GM19397 (cell line): Measurements from ENCODE around the gene CD82.

Experiments used
- ATAC-seq: cut with Tn5 transposase; IDR thresholded peaks from one replicate; pipeline ENCODE4 v1.9.1; 2021; ENCODE audit warnings: mild to moderate bottlenecking, moderate library complexity; ENCODE audit not compliant: unreplicated experiment

The CD82 gene

DNA sequence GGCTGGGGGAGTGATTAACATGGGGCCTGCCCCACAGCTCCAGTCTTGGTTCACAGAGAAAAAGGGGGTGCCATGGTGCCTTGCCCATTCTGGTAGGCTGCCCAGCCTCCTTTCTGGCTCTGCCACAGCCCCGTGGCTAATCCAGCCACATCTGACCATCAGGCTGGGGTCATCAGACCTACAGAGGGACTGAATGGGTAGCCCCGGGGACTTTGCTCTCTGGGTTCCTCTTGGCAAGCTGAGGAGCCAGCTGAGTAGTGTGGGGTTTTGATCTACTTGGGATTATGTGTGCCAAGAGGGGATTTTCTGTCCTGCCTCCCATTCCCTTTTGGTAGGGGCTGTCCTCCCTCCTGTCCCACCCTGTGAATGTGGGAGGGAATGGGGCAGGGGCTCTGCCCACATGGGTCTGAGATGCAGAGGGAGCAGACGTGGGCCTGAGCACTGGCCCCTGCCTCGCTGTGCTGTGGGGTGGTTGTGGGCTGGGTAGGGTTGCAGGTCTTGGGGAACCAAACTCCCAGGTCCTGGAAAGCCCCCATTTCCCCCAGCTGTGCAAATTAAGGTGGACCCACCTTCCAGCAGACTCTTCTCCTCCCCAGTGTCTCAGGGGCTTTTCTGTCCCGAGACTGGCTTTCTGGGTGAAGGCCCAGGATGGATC, 32.0 kb downstream of the CD82 start:
- no peak for ATAC-seq

DNA sequence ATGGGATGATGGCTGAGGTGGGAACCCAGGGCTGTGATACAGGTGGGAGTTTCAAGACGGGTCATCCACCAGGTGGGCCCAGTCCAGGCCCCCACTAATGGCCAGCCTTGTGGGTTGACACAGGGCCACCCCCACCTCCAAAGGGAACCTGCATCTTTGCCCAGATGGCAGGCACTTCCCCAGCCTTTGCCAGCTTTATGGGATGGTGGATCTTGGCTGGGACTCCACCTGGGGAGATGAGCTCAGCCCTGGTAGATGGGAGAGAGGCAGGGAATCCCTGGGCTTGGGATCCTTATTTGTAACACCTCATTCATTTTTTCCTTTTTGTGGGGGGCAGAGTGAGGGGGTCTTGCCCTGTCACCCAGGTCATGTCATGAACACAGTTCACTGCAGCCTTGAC, 33.4 kb downstream of the CD82 start:
- ATAC-seq = no peak

DNA sequence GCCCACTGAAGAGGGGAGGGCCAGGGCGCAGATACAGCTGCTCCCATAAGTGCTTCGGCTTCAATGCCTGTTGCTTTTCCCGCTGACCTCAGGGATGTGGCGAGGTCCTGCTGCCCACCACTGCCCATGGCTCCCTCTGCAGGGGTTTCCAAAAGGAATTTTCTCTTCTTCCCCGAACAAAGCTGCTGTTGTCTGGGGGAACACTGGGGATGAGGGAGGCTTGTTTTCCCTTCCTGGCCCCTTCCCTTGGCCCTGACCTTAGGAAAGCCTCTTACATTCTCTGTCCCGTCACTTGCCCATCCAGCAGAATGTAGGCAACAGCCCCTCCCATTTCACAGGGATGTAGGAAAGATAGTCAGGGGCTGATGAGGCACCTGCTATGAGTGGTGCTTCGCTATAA, 34.8 kb downstream of the CD82 start:
- no peak for ATAC-seq

DNA sequence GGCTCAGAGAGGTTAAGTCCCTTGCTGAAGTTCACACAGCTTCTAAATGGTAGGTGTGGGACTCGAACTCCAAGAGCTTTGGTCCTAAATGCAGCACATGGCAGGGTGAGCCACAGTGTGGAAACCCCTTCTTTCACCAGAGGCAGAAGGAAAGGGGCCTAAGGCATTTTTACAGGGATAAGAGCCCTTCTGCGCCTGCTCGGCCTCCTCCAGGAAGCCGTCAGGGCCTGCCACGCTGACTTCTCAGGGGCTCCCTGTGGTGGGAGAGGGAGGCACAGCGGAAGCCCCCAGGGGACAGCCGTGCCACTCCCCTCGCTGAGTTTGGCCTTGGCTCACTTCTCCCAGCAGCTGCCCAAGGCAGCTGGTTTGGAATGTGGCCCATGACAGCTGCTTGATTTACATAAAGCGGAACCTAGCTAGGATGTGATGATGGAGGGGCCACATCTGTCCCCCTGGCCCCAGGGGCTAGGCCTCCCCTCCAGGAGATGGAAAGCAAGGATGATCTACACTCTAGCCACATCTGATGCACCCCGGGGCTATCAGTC, 35.4 kb downstream of the CD82 start:
- peak; percentile 41 for ATAC-seq

DNA sequence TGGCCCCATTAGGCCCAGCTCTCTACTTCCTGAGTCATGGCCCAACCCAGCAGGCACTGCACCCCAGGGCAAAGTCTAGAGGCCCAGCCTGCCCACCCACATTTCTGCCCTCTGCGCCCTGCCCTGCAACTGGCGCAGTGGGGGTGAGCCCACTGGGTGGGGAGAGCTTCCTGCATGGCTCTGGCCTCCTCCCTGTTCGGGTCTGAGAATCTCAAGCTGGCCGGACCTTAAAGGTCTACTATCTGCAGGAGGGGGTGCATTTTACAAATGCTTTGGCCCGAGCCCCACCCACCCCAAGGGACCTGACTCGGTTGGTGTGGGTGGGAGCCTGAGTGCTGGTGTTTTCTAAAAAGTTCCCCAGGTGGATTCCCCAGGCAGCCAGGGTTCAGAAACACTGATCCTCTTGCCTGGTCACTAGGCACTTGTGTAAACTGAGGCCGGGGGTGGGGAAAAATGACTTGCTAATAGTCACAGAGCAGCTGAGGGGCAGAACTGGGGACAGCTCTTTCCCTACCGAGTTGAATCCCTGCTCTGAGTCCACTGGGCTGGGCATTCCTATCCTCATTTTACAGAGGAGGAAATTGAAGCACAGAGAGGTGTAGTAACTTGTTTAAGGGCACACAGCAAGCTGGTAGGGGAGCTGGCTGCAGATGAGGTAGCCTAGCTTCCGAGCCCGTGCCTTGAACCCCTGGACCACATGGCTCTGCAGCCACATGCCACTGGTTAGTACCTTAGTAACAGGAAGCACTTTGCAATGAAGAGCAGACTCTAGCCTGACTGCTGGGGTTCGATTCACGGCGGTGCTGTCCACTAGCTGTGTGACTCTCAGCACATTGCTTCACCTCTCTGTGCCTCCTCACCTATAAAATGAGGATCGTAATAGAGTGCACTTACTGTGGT, 36.3 kb downstream of the CD82 start:
- ATAC-seq = peak; percentile 38

DNA sequence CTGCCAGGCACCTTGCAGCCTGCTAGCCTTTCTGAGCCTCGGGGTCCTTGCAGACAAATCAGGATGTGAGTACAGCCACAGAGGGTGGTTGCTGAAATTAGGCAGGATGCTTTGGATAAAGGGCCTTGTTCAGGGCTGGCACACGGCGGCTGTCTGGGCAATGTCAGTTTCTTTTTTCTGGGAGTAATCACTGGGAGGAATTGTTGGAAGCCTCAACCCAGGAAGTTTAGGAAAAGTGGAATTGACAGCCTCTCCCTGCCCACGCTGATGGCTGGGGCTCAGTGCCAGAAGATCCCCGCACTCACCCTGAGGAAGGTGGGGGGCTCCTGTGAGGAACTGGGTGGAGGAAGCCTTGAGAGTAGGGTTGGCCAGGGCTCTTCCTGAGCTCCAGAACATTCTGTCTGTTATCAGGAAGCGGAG, 37.4 kb downstream of the CD82 start:
- no peak for ATAC-seq

DNA sequence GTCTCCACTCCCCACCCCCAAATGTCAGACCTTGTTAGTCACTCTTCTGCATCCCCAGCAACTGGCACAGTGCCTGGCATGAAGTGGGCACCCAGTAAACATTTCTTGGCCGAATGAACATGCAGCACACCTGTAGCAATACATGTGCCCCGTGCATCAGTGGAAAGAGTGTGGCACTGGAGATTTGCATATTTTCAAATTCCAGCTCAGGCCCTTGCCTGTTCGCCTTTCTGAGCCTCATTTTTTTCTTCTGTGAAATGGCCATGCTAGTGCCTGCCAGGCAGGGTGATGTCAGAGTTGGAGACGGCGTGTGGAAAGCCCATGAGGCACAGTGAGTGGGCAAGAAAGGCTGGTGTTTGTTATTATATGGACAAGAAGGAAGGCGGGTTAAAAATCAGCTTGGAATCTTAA, 38.7 kb downstream of the CD82 start:
- no peak for ATAC-seq

DNA sequence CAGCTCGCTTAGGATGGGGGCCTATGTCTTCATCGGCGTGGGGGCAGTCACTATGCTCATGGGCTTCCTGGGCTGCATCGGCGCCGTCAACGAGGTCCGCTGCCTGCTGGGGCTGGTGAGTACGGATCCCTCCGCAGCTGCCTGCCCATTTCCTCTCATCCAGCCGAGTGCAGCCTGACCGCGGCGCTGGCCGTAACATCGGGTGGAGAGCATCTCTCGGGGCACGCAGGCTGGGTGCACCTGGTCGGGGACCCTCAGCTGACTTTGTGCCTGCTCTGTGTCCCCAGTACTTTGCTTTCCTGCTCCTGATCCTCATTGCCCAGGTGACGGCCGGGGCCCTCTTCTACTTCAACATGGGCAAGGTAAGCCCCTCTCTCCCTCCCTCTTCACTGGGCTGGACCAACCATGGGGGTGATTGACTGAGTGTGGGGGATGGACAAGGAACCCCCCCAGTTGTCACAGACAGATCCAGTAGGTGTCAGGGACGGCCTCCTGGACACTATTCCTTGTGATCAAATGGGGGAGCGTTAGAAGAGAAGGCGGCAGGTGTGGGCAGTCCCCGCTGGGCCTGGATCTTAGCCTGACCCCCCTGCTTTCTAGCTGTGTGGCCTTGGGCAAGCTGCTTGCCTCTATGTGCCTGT, 39.7 kb downstream of the CD82 start:
- ATAC-seq = no peak

DNA sequence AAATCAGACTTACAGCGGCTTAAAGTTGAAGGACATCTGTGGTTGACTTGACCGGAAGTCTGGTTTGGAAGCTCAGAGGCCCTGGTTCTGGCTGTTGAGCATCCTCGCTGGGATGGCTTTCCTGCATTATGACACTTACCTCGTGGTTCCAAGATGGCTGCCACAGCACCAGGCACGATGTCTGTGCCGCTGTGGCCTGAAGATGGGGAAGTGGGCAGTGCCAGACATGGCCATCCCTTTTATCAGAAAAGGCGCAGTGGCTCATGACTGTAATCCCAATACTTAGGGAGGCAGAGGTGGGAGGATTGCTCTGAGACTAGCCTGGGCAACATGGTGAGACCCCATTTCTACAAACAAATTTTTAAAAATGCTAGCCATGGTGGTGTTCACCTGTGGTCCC, 40.5 kb downstream of the CD82 start:
- ATAC-seq = no peak

DNA sequence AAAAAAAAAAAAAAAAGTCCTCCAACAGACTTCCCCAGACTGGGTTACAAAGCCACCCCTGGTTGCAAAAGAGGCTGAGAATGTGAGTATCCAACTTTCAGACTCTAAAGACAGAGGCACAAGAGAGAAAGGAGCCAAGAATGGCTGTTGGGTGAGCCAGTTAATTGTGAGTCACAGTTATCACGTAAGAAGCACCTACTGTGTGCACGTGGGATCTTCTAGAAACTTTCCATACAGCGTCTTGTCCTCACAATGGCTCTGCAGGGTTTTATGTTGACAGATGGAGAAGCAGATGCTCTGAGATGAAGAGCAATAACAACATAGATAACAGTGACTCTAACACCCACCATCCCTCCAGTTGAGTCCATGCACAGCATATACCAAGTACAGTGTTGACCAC, 41.0 kb downstream of the CD82 start:
- no peak for ATAC-seq

DNA sequence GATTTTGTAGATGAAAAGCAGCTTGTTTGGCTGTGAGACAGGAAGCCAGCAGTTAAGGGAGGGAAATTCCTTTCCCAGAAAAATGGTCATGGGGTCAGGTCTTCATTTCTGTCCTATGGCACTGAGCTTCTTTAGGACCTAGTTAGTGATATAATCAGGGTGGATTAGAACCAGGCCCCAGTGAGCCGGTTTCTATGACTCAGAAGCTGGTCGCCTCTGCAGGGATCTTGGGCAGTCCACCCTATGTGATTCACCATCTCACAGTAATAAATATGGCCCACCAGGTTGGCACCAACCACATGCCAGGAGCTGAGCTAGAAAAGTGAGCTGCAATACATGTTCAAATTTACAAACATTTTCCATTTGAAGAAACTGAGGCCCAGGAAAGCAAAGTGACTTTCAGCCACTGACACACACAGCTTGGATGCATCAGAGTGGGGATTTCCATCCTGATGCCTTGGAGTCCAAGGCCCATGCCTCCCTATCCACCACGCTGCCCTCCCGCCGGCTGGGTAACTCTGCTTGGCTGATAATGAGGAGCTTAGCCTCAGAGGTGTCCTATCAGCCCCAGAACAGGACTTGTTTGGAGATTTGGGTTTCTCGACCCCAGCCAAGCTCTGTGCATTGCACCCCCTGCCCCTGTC, 42.0 kb downstream of the CD82 start:
- ATAC-seq = no peak

DNA sequence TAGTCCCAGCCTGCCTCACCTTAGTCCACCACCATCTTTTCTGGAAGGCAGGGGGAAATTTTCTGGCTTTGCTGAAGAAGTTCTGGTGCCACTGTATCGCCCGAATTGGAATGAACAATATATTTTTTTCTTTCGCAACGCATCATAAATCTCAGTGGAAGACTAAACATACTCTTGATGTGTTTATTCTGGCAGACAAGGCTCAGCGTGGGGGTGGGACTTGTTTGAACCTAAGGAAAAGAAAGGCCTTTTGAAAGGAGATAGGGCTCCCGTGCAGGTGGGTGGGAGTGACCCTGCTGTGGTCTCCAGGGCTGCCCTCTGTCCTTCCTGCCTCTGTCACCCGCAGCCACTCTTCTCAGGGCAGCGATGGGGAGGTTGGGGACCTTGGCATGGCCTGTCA, 42.5 kb downstream of the CD82 start:
- no peak for ATAC-seq

DNA sequence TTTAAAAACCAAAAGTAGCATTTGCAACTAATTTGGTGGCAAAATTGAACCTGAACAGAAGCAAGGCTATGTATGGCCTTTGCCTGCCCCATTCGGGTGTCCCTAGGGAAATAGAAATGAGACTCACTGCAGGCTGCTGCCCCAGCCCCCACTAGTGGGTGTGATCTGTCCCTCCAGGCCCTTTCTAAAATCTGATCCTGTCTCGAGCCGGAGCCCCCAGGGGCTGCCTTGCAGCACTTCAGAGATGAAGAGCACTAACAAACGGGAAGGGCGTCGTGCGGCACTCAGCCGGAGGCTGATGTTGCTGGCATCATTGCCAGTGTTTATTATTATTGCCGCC, 43.2 kb downstream of the CD82 start:
- no peak for ATAC-seq

DNA sequence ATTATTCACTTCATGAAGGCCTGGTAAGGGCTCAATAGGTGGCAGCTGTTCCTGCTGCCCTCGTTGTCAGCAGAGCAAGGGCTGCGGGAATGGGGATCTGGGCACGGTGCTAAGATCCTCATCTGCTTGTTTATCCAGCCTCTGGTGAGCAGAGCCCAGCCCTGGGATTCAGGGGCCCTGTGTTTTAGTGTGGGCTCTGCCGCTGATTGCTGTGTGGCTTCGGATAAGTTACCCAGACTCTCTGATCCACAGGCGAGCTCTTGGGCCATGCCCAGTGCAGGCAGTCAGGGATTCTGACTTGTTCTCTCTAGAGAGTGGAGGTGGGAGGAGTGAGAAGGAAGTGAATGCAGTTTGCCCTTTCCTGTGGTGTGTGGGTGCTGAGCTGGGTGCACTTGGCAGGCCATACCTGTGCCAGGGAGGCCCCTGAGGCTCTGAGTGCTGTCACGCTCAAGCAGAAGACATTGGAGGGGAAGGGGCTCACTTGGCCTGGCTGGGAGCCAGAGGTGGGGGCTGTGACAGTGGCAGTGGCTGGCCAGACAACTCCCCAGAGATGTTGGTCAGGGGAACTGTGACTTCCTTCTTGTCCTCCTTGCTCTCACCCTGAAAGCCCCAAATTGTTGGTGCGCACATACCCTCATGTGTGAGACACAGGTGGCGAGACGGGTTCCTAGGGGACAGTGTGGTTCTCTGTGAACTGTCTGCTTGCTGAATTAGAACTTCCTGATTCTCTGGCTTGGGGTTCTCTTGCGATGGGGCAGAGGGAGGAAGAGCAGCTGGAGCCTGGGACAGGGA, 43.7 kb downstream of the CD82 start:
- peak; percentile 50 for ATAC-seq

DNA sequence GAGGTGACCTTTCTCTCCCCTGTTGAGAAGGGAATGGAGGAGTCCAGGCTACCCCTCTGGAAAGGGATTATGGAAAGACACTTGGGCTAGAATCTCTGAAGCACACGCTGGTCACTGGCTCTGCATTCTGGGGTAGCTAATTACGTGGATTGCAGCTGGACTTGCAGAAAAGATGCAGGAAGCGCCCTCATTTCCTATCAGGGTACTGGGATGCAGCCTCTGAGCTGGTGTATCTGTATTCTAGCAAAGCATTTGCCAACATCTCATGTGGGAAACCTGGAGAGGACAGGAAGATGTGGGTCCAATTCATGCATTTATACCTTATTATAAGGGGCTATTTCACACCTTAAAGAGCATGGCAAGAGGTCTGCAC, 44.3 kb downstream of the CD82 start:
- ATAC-seq = no peak

DNA sequence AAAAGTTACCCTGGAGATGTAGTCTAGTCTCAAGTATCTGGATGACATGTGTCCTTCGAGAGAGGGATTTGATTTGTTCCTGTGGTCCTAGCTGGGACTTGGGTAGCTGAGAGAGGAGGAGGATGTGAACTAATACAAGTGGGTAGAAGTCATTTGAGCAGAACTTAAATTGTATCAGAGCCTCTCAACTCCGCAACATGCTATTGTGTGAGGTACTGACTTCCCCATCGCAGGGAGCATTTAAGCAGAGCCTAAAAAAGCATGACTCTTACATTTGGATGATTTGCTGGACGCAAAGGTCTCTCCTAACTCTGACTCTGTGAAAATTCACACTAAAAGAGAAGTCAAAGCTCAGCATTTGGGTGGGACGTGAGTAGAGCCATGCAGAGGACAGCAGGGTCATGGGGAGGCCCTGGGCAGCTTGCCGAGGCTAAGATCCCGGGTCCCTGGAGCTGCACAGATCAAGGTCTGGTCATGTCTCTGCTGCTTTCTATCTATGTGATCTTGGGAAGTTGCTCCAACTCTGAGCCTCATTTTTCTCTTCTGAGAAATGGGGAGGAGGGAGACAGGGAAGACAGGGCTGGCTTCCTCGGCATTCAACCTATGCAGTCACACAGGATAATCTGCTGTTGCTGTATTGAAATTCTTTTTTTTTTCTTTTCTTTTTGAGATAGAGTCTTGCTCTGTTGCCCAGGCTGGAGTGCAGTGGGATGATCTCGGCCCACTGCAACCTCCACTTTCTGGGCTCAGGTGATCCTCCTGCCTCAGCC, 44.9 kb downstream of the CD82 start:
- no peak for ATAC-seq

DNA sequence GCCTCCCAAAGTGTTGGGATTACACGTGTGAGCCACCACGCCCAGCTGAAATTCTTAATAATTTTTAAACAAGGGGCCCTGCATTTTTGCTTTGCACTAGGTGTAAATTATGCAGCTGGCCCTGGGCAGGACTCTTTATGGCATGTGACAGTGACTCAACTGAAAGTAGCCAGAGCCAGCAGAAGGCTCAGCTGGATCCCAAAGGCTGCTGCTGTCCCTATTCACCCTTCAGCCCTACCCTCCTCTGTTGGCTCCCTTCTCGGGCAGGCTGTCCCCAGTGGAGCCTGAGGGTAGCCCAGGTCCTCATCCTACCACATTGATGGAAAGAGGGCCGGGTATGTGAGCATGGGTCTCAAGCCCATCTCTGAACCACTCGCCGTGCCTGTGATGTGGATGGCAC, 45.6 kb downstream of the CD82 start:
- no peak for ATAC-seq

DNA sequence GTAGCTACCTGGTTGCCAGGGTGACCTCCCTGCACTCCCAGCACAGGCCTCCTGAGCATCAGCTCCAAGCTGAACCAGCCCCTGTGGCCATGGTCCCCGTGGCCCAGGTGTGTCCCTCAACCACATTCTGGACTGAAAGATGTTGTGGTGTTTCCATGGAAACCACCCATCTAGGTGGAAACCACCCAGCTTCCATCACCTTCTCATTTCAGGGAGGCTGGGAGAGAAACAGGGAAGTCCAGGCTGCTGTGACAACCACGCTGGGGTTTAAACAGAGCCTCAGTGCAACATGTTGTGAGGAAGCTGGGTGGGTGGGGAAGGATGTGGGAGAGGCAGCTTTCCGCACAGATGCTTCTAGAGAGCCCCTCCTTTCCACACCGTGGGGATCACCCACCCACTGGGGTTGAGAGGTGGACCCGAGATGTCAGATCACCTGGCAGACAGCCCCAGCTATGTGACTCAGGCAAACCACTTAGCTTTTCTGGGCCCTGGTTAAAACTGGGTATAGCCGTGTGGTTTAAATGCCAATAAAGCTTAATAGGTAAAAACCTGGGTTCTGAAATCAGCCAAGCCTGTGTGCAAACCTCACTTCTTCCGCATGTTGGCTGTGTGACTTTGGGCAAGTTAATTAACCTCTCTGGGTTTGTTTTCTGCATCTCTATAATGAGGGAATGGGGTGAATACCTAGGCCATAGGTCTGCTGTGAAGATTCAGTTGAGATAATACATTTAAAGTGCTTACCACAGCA, 46.4 kb downstream of the CD82 start:
- ATAC-seq = peak; percentile 36

DNA sequence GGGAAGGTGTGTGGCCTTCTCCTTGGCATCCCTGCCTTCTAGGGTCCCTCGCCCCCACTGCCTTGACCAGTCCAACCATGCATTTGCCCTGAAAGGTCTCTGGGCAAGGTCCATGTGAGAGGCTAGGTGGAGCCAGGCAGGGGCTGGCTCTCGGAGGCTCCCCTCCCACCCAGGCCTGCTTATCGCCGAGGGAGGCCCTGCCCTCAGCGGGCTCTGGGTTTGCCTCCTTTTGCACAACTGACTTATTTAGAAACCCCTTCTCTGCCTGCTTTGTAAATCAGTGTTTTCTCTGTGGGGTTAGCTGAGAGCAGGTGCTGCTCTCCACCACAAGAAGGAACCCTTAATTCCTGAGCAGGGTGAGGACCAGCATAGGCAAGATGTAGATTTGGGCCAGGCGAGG, 47.7 kb downstream of the CD82 start:
- no peak for ATAC-seq
